ENCODE measurements around the gene NUMB. TPM values are rescaled to one million over a fixed set of nuclear protein-coding genes. Genes with fewer than 3 reads are reported as not detected.

NUMB gene
- total RNA-seq, 4 donors from 2014 or later, result 49.2 to 63.4 (median 50.7) TPM

DNA sequence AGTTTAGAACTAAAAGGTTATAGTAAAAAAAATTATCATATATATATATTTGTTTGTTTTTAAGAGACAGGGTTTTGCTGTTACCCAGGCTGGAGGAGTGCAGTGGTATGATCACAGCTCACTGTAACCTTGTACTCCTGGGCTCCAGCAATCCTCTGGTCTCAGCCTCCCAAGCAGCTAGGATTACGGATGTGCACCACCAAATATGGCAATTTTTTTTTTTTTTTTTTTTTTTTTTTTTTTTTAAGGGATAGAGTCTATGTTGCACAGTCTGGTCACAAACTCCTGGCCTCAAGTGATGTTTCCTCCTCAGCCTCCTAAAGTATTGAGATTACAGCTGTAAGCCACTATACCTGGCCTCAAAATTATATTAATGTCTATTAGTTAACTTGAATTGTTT, 172.4 kb downstream of the NUMB start:
- Histone ChIP-seq H3K36me3 (peaks cover 9 to 75% (median 54%) of the 10 kb centered on the region in 4 donors), H3K27ac (replicated peaks in 1 of 4) (no peak overlapping the region), H3K27me3 (no peaks in the 10 kb centered on the region), H3K9me3 (no peaks in the 10 kb centered on the region), H3K4me1 (peaks cover 0 to 30% (median 22%) of the 10 kb centered on the region in 4 donors), H3K4me3 (no peak overlapping the region)
- intact Hi-C loops (cut with DNase I), result no loop called here
- DNase-seq (ENCODE audit: extremely low spot score), result no peak
- no peak for TF ChIP-seq EP300 (IDR thresholded peaks at IDR 0.05)
- no peak for TF ChIP-seq POLR2AphosphoS5 (IDR thresholded peaks at IDR 0.05)
- TF ChIP-seq, protein P1, sequence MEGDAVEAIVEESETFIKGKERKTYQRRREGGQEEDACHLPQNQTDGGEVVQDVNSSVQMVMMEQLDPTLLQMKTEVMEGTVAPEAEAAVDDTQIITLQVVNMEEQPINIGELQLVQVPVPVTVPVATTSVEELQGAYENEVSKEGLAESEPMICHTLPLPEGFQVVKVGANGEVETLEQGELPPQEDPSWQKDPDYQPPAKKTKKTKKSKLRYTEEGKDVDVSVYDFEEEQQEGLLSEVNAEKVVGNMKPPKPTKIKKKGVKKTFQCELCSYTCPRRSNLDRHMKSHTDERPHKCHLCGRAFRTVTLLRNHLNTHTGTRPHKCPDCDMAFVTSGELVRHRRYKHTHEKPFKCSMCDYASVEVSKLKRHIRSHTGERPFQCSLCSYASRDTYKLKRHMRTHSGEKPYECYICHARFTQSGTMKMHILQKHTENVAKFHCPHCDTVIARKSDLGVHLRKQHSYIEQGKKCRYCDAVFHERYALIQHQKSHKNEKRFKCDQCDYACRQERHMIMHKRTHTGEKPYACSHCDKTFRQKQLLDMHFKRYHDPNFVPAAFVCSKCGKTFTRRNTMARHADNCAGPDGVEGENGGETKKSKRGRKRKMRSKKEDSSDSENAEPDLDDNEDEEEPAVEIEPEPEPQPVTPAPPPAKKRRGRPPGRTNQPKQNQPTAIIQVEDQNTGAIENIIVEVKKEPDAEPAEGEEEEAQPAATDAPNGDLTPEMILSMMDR (IDR thresholded peaks at IDR 0.05), result no peak
- TF ChIP-seq POLR2A (IDR thresholded peaks at IDR 0.05; ENCODE audit: low read depth), result no peak
- 88% methylated on average over 1 of the region's 1 CpG for WGBS

DNA sequence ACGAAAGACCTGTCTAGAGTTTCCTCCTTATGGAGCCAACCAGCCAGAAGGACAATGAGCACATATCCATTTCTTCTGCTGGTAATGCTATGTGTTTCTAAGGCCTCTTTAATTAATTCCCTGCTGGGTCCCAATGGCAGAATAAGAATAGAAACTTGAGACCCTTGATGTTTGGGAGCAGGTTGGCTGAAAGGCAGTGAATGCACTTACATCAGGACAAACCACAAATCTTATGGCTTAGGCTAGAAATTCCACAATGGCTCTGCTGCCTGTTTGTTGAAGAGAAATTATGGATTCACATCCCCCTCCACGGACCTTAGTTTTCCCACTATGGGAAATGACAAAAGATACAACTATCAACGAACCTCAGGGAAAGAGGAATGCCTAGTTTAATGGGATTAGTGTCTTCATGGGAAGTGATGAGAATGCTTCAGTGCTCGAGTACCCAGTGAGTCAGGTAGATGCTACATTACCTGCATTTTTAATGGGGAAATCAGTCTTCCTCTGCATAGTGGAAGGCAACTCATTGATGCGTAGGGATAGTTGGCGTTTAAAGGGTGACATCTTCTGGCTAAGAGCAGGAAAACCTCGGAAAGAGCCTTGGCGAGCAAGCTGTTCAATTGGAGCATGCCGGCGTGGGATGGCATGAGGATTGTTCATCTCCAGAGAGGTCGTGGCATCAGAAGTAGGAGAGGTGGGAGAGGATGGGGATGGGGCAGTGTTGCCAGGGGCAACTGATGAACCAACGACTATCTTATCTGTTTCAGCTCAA, 174.6 kb downstream of the NUMB start:
- 56% methylated on average over 12 of the region's 12 CpGs for WGBS
- no peak for DNase-seq (ENCODE audit: extremely low spot score)
- H3K4me1 ChIP-seq, result peaks cover 0 to 9% (median 3%) of the 10 kb centered on the region in 4 donors
- H3K9me3 ChIP-seq, result no peaks in the 10 kb centered on the region
- intact Hi-C loops (cut with DNase I), result no loop called here
- H3K36me3 ChIP-seq, result peaks cover 9 to 86% (median 71%) of the 10 kb centered on the region in 4 donors
- H3K4me3 ChIP-seq, result no peak overlapping the region
- H3K27me3 ChIP-seq, result no peaks in the 10 kb centered on the region
- TF ChIP-seq, protein P1 (IDR thresholded peaks at IDR 0.05), result peak; percentile 16 to 32 (median 20)
- TF ChIP-seq POLR2AphosphoS5 (IDR thresholded peaks at IDR 0.05) (no peak), EP300 (IDR thresholded peaks at IDR 0.05) (no peak), POLR2A (IDR thresholded peaks at IDR 0.05; ENCODE audit: low read depth) (no peak)
- no peak overlapping the region for H3K27ac ChIP-seq (replicated peaks in 1 of 4)

DNA sequence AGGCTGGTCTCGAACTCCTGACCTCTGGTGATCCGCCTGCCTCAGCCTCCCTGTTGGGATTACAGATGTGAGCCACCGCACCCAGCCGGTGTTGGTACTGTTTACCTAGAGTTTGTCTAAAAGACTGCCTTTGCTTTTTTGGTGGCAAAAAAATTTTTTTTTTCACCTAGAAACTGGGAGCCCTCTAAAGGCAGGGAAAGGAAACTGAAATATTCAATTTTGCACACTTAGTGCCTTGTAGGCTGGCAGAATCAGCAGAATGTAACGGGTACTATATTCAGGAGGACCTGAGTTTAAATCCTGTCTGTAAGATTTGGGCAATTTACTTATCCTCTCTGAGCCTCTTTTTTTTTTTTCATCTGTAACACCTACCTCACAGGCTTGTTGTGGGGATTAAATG, 177.4 kb downstream of the NUMB start:
- Histone ChIP-seq H3K9me3 (no peaks in the 10 kb centered on the region), H3K27ac (replicated peaks in 1 of 4) (no peak overlapping the region), H3K27me3 (no peaks in the 10 kb centered on the region), H3K4me1 (no peaks in the 10 kb centered on the region), H3K4me3 (no peak overlapping the region), H3K36me3 (peaks cover 27 to 95% (median 88%) of the 10 kb centered on the region in 4 donors)
- TF ChIP-seq, protein P1 (IDR thresholded peaks at IDR 0.05), result no peak
- no peak for TF ChIP-seq POLR2A (IDR thresholded peaks at IDR 0.05; ENCODE audit: low read depth)
- TF ChIP-seq EP300 (IDR thresholded peaks at IDR 0.05), result no peak
- no peak for TF ChIP-seq POLR2AphosphoS5 (IDR thresholded peaks at IDR 0.05)
- 96% methylated on average over 5 of the region's 5 CpGs for WGBS
- intact Hi-C loops (cut with DNase I), result no loop called here
- no peak for DNase-seq (ENCODE audit: extremely low spot score)

DNA sequence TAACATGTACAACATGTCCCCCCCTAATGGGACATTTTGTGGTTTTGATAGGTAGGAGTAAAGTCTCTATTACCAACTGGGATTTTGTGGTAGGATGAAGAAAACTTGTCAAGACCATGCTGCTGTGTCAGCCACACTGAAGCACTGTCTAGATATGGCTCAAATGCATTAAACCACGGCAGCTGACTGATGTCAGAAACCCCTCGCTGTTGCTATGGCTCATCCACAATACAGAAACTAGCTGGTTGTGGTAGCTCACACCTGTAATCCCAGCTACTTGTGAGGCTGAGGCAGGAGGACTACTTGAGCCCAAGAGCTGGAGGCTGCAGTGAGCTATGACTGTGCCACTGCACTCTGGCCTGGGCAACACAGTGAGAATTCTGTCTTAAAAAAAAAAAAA, 181.0 kb downstream of the NUMB start:
- Histone ChIP-seq H3K27ac (replicated peaks in 1 of 4) (no peak overlapping the region), H3K36me3 (peaks cover 20 to 91% (median 75%) of the 10 kb centered on the region in 4 donors), H3K4me1 (peaks cover 0 to 6% (median 3%) of the 10 kb centered on the region in 4 donors), H3K9me3 (no peaks in the 10 kb centered on the region), H3K4me3 (no peak overlapping the region), H3K27me3 (no peaks in the 10 kb centered on the region)
- intact Hi-C loops (cut with DNase I), result loop anchor here (10.0 kb wide), 1 partner anchor 103 kb away; no protein-coding TSS in a partner anchor
- DNase-seq (ENCODE audit: extremely low spot score), result no peak
- no peak for TF ChIP-seq POLR2AphosphoS5 (IDR thresholded peaks at IDR 0.05)
- TF ChIP-seq, protein P1 (IDR thresholded peaks at IDR 0.05), result no peak
- no peak for TF ChIP-seq EP300 (IDR thresholded peaks at IDR 0.05)
- WGBS, result 86% methylated on average over 2 of the region's 2 CpGs

Data from esophagus muscularis mucosa (tissue), 4 donors.